NB4 (cell line): ENCODE measurements around the gene ARMC5.
"Not testable (repeated sequence)": the region's sequence is repeated elsewhere in the genome, so short reads cannot be mapped to it uniquely, and the experiment has no call there.

Experiments
- DNase-seq: peaks from one replicate; pipeline ENCODE4 v3.0.0; 2010; ENCODE audit warnings: low read depth
- H3K4me3 ChIP-seq: one replicate; pipeline ENCODE4 v1.5.1; 2011; ENCODE audit warnings: mild to moderate bottlenecking, low read depth, low read length, moderate library complexity
- MAX ChIP-seq: IDR thresholded peaks from 2 replicates; pipeline ENCODE4 v1.6.1; 2011; ENCODE audit warnings: low read depth, low read length
- MYC ChIP-seq: IDR thresholded peaks from 2 replicates; pipeline ENCODE4 v1.6.1; 2011; ENCODE audit warnings: low read depth, low read length
- POLR2A ChIP-seq: IDR thresholded peaks from 2 replicates; pipeline ENCODE4 v1.6.1; 2011; ENCODE audit warnings: mild to moderate bottlenecking; ENCODE audit not compliant: insufficient read length; ENCODE audit errors: extremely low read depth
- TF ChIP-seq, protein P1 (sequence below): IDR thresholded peaks from one replicate; pipeline ENCODE4 v1.5.1; 2012; ENCODE audit warnings: low read depth, low read length

The ARMC5 gene

GRCh38 chr16:31498493-31498892 lies 39.2 kb downstream of the ARMC5 start:
- no peak overlapping the region for H3K4me3 ChIP-seq
- no peak for DNase-seq
- no peak for TF ChIP-seq MYC
- TF ChIP-seq, protein P1, sequence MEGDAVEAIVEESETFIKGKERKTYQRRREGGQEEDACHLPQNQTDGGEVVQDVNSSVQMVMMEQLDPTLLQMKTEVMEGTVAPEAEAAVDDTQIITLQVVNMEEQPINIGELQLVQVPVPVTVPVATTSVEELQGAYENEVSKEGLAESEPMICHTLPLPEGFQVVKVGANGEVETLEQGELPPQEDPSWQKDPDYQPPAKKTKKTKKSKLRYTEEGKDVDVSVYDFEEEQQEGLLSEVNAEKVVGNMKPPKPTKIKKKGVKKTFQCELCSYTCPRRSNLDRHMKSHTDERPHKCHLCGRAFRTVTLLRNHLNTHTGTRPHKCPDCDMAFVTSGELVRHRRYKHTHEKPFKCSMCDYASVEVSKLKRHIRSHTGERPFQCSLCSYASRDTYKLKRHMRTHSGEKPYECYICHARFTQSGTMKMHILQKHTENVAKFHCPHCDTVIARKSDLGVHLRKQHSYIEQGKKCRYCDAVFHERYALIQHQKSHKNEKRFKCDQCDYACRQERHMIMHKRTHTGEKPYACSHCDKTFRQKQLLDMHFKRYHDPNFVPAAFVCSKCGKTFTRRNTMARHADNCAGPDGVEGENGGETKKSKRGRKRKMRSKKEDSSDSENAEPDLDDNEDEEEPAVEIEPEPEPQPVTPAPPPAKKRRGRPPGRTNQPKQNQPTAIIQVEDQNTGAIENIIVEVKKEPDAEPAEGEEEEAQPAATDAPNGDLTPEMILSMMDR = no peak
- no peak for TF ChIP-seq MAX
- no peak for TF ChIP-seq POLR2A

- TF ChIP-seq MAX = no peak
- TF ChIP-seq, protein P1 = no peak
- TF ChIP-seq POLR2A = no peak
- TF ChIP-seq MYC = no peak
- no peak for DNase-seq
- H3K4me3 ChIP-seq = no peak overlapping the region
These were observed 40.6 kb downstream of the ARMC5 start for GRCh38 chr16:31499928-31500327.

- TF ChIP-seq, protein P1 = no peak
- no peak for TF ChIP-seq MAX
- no peak for TF ChIP-seq MYC
- no peak for TF ChIP-seq POLR2A
- H3K4me3 ChIP-seq = no peak overlapping the region
- DNase-seq = no peak
These were observed 42.1 kb downstream of the ARMC5 start for GRCh38 chr16:31501226-31501965.

DNA sequence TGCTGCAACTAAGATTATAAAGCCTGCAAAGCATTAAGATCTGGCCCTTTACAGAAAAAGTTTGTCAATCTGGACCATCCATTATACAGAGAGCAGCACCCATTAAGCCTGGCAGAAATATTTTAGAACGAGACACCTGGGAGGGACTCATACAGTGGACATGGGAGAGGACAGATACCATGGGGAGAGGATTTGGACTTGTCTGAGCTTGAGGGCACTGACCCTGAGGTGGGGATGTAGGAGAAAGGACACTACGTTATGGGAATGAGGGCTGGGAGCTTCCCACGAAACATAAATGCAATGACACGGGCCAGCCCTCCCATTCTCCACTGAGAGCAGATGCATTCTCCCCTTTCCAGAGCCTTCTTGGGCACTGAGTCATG lies 42.7 kb downstream of the ARMC5 start:
- TF ChIP-seq, protein P1 = no peak
- TF ChIP-seq MYC (no peak), POLR2A (no peak), MAX (no peak)
- H3K4me3 ChIP-seq = no peak overlapping the region
- no peak for DNase-seq

GRCh38 chr16:31502981-31503380 lies 43.7 kb downstream of the ARMC5 start:
- TF ChIP-seq, protein P1 = no peak
- TF ChIP-seq MYC = no peak
- TF ChIP-seq MAX = no peak
- no peak for TF ChIP-seq POLR2A
- no peak overlapping the region for H3K4me3 ChIP-seq
- no peak for DNase-seq

DNA sequence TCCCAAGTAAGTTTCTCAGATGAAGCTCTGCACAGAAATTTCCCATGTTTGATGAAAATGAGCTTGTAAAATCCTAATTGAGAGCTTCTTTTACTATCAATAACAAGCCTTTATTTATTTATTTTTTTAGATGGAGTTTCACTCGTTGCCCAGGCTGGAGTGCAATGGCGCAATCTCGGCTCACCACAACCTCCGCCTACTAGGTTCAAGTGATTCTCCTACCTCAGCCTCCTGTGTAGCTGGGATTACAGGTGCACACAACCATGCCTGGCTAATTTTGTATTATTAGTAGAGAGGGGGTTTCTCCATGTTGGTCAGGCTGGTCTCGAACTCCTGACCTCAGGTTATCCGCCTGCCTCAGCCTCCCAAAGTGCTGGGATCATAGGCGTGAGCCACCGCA lies 44.3 kb downstream of the ARMC5 start:
- not testable (repeated sequence) for H3K4me3 ChIP-seq, DNase-seq
